ENCODE results near the gene PDS5B.
A peak's percentile ranks its signal among the peaks of the same experiment; 100 is the strongest.
"Not testable (repeated sequence)": the region's sequence is repeated elsewhere in the genome, so short reads cannot be mapped to it uniquely, and the experiment has no call there.

Gene PDS5B

GRCh38 chr13:32660227-32660626, 74.0 kb downstream of the PDS5B start:
- DNase-seq: no peak

- DNase-seq: no peak
Measured at GRCh38 chr13:32661685-32662084, 75.4 kb downstream of the PDS5B start.

- no peak for DNase-seq
Measured at GRCh38 chr13:32663660-32664059, 77.4 kb downstream of the PDS5B start.

GRCh38 chr13:32666990-32667571, 80.8 kb downstream of the PDS5B start:
- DNase-seq: no peak

- DNase-seq: peak; percentile 8 to 59
Measured at GRCh38 chr13:32669030-32669646, 82.9 kb downstream of the PDS5B start.

- no peak for DNase-seq
Measured at GRCh38 chr13:32674503-32674902, 88.3 kb downstream of the PDS5B start.

GRCh38 chr13:32676242-32676641, 90.0 kb downstream of the PDS5B start:
- DNase-seq: no peak

GRCh38 chr13:32682130-32682529, 95.9 kb downstream of the PDS5B start:
- DNase-seq: no peak

- no peak for DNase-seq
Measured at GRCh38 chr13:32682740-32683139, 96.5 kb downstream of the PDS5B start.

- DNase-seq: no peak
Measured at GRCh38 chr13:32687275-32687674, 101.0 kb downstream of the PDS5B start.

GRCh38 chr13:32695602-32696250, 109.5 kb downstream of the PDS5B start:
- DNase-seq: no peak

- DNase-seq: no peak
Measured at GRCh38 chr13:32707471-32707870, 121.2 kb downstream of the PDS5B start.

GRCh38 chr13:32713397-32713796, 127.1 kb downstream of the PDS5B start:
- DNase-seq: no peak

- not testable (repeated sequence) for DNase-seq
Measured at GRCh38 chr13:32716201-32716600, 129.9 kb downstream of the PDS5B start.

GRCh38 chr13:32720026-32720425, 133.8 kb downstream of the PDS5B start:
- DNase-seq: no peak

GRCh38 chr13:32721131-32722034, 135.1 kb downstream of the PDS5B start:
- DNase-seq: not testable (repeated sequence)

- DNase-seq: no peak
Measured at GRCh38 chr13:32722340-32722739, 136.1 kb downstream of the PDS5B start.

GRCh38 chr13:32723987-32724386, 137.7 kb downstream of the PDS5B start:
- no peak for DNase-seq

- no peak for DNase-seq
Measured at GRCh38 chr13:32726374-32727037, 140.3 kb downstream of the PDS5B start.

GRCh38 chr13:32728327-32728726, 142.1 kb downstream of the PDS5B start:
- DNase-seq: no peak

- not testable (repeated sequence) for DNase-seq
Measured at GRCh38 chr13:32729097-32729496, 142.8 kb downstream of the PDS5B start.

GRCh38 chr13:32731074-32731473, 144.8 kb downstream of the PDS5B start:
- DNase-seq: no peak

GRCh38 chr13:32731576-32731975, 145.3 kb downstream of the PDS5B start:
- peak in 1 of 2 donors; percentile 3 for DNase-seq

Data from CD4-positive, alpha-beta T cell treated with Interferon alpha-2 for 1 hour (primary cell).